OCI-M2 (cell line): ENCODE measurements around the gene ANK2.

Experiments
- DNase-seq: peaks from one replicate; lab custom pipeline; 2025; ENCODE audit not compliant: unreplicated experiment; lab: John Stamatoyannopoulos, UW

The ANK2 gene

DNA sequence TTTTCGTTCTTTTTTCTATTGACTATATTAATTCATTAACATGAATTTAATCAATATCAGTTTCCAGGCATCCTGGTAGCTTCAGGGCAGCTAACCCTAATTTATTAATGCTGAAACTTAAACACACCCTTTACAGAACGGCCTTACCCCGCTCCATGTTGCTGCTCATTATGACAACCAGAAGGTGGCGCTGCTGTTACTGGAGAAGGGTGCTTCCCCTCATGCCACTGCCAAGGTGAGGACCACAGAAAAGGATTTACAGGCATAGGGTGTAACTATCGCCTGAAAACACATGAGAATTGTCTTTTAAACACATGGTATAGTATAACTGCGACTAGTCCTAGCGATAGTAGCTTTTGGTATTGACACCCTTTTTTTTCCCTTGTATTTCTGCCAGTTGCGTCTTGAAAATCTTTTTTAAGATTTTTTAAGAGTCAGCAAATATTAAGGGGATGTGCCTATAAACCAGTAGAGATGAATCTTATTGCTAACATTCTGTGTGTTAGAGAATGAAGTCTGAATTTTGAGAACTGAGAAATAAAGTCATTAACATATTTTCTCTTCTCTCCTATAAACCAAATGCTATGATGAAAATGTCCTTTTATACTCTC lies 229.0 kb downstream of the ANK2 start:
- no peak for DNase-seq

DNA sequence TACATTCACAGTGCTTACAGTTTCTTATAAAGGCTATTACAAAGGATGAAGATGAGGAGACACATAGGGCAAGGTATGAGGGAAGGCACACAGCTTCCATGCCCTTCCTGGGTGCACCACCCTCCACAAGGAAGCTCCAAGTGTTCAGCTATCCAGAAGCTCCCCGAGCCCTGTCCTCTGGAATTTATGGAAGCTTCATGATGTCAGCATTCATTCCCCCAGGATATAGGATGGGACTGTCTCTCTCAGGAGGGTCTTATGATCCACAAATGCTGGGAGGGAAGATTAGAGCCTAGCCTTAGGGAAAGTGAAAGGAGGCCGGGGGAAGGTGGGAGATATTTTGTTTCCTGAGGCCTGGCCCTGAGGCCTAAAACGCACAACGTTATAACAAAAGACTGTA lies 236.0 kb downstream of the ANK2 start:
- no peak for DNase-seq

DNA sequence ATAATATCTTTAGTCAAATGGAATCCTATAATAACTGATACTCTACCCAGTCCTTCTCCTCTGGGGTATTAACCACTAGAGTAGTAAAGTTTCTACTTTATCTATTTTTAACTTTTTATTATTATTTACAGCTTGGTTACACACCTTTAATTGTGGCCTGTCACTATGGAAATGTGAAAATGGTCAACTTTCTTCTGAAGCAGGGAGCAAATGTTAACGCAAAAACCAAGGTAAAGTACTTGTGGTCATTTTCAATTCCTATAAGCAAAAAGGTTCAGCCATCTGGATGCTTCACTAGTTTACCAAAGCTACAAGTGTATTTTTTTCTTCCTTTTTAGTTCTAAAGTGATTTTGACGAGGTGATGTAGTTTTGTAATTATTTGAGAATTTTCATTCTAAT lies 238.8 kb downstream of the ANK2 start:
- DNase-seq: no peak

DNA sequence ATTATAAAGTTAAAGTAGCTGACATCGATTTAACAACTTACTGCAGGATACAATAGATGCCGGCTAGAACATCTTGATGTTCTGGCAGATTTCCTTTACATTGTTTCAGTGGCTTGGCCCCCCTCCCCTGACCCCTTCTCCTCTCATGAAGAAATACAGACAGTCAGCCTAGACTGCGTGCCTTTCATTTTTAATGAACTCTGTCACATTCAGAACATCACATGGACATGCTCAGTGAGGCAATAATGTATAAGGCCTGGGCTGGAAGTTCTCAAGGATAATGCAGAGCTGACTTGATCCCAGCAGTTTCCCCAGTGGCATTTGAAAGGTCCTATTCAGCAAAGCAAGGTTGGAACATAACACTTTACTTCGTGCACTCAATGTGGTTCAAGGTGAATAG lies 239.2 kb downstream of the ANK2 start:
- DNase-seq: no peak

DNA sequence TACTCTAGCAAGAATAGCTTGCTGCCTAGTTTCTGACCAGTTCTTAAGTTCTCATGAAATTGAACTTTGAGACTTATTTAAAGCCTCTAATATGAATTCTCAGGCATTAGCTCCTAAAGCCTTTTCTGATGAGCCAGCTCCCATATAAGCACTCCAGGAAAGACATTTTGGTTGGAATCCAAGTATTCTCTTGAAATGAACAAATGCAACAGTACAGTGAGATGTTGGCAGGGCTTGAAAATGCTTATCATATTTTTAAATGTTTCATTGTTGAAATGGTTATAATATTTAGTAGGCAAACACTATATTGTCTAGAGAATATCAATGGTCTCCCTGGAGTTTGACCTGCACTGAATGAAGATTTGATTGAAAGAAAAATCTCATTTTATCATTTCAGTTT lies 240.3 kb downstream of the ANK2 start:
- DNase-seq: no peak

DNA sequence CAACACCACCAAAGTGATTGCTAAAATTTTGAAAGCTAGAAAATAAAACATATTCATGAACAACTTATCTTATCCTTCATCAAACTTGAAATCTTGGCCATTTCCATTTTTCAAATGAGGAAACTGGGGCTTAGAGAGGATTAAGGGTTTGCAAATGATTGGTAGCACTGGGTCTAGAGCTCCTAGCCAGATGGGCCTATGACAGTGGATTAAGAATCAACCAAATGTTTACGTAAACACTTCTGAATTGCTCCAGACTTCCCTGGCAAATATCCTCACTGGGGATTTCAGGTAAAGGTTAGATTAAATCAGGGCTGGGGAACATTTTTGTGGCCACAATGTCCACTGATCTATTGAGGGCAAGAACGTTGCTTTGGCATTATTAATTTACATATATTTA lies 241.2 kb downstream of the ANK2 start:
- DNase-seq: no peak

DNA sequence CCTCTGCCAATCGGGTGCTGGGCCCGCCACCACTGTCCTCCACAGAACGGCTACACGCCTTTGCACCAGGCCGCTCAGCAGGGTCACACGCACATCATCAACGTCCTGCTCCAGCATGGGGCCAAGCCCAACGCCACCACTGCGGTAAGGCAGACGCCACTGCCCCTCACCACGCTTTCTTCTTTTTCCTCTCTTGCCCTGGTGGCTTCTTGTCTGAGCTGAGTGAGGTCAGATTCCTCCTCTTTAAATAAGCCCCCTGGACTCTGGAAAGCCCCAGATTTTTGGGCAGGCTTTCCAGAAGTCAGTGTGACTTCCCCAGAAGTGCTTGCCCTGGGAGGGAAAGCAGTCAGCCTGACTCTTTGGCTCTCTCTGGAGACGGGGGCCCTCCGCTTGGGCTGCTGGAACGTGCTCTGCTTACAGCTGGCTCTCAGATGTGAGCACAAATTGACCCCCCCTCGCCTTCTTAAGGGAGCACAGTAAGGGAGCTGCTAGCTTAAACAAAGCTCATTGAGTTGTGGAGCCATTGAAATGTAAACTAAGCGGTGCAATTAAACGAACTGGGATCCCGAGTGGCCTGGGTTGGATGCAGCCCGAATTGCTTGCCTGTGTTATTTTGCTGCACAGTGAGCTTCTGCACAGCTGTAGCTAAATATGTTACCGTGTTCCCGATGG lies 243.1 kb downstream of the ANK2 start:
- DNase-seq: no peak

DNA sequence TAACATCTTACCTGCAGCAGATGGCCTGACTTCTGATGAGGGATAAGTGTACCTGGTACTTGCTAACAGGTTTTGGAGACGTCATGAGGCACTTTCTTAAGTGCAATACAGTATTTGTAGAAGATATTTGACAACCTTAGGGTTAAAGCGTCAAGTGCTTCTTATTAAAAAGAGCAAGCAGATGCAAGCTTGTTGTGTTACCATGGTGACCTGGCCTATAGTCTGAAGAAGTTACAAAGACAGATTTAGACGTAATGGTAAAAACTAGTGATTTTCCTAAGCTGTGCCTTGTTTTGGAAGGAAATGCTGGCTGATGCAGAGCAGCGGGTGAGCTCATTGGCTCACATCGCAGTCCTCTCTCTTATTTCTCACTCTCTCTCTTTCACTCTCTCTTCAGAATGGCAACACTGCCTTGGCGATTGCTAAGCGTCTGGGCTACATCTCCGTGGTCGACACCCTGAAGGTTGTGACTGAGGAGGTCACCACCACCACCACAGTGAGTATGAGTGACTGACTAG lies 243.6 kb downstream of the ANK2 start:
- DNase-seq: no peak

DNA sequence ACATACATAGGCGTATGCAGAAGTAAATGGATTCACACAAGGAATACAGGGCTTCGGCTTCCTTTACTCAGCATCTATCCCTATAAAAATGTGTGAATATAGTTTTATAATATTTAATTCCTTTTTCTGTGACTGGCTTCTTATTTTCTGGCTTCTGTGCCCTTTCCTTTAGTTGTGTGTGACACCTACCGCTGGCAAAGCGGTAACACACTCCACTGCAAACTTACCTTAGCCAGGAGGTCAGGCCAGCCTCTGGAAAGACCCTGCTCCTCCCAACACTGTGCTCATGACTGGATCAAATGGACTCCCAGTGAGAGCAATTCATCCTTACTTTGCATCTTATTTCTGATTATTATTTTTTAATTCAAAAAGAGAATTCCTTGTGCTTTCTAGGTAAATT lies 244.2 kb downstream of the ANK2 start:
- no peak for DNase-seq

DNA sequence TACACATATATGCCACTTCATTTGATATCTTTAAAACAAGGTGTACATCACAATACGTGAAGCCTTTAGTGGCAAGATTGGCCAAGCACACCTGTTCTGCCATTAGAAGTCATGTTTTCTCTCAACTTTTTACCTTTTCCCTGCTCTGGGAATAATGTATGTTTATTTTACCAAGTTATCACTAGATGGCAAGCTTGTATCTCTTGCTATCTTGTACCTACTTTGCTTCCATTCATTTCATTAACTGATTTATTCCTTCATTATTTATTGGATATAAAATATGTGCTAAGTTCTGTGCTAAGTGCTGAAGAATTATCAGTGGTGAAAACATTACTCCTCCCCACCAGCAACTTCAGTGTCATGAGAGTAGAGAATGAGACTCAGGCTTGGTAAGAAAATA lies 245.5 kb downstream of the ANK2 start:
- no peak for DNase-seq

DNA sequence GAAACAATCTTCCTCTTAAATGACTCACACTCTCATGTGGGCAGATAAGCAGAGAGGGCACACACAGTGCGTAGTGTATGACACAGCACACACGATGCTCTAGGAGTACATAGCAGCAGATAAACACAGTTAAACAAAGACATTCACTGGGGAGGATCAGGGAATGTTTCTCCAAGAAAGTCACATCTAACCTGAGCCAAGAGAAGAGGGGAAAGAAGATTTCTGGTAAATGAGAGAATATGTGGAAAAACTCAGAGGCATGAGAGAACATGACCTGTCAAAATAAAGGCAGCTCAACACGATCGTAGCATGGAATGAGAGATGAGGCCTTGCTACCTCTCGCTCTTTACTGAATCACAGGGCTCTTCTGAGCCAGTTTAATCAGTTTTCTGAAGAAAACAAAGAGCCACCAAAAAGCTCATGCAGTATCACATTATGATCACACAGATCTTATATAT lies 251.0 kb downstream of the ANK2 start:
- no peak for DNase-seq

DNA sequence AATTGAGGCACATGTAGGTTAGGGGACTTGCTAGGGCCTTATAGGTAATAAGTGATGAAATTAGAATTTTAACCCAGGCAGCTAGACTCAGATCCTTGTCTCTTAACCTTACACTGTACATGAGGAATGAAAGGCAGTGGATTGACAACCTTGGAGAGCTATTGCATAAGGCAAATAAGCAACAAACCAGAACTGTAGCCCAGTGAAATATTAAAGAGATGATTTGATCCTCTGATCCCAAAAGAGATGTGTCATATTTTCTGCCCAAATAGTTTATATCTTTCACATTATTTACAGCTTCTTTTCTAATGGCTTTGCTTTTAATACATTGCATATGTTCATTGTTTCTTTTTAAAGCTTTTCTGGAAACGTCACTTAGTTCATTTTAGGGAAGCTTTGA lies 252.6 kb downstream of the ANK2 start:
- DNase-seq: no peak

DNA sequence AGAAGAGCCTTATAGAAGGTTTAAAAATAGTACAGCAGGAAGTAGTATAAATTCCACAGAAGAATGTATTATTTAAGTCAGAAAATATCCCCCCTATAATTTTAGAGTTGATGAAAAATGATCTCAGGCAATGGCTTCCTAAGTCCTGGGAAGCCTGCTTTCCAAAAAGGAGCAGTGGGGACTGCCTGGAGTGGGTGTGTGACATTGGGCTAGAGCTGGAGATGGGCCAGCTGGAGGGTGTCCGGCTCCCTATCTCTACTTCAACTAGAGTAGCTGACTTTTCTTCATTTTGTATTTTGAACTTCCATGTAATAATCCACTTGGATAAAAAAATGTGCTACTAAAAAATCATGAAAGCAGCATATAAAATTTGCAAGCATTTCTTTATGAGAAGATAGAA lies 253.9 kb downstream of the ANK2 start:
- no peak for DNase-seq

DNA sequence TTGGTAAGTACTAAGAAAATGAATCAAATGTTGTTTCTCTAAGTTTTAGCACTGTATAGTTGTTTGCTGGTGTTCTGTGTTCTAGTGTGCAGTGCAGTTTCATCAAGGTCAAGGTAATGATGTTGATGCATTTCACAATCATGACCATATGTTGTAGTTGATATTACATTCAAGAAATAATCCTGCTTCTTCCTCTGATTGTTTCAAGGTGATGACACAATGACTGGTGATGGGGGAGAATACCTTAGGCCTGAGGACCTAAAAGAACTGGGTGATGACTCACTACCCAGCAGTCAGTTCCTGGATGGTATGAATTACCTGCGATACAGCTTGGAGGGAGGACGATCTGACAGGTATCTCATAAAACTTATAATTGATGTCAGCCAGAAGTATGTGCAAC lies 261.6 kb downstream of the ANK2 start:
- DNase-seq: no peak

DNA sequence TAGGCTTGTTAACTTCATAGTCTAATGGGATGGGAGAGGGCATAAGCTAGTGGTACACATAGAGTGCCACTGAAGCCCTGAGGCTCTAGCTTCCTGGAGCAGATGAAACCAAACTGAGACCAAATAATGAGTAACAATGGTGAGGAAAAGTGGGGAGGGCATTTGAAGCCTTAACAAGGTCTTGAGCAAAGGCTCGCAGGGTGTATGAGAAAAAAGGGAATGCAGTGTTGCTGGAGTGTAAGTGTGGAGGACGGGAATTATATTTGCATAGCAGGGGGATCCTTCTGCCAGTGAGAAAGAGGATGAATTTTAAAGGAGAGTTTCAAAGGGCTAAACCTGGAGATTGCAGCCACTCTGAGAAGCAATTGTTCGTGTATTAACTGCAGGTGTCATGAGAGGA lies 263.1 kb downstream of the ANK2 start:
- DNase-seq: no peak

DNA sequence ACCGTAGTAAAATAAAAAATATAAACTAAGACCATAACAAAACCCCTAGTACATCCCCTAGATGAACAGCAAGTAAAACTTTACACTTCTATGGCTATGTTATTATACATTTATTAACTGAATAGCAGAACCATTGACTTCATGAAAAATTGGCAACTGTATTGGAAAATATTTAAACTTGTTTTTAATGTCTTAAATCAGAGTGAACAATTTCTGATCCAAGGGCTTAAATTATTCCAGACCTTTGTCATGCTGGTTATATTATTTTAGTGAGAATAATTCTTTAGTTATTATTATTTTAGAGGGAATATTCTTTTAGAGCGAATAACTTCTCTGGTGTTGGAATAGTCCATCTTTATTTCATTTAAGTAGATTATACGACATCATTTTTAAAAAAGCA lies 265.0 kb downstream of the ANK2 start:
- no peak for DNase-seq

DNA sequence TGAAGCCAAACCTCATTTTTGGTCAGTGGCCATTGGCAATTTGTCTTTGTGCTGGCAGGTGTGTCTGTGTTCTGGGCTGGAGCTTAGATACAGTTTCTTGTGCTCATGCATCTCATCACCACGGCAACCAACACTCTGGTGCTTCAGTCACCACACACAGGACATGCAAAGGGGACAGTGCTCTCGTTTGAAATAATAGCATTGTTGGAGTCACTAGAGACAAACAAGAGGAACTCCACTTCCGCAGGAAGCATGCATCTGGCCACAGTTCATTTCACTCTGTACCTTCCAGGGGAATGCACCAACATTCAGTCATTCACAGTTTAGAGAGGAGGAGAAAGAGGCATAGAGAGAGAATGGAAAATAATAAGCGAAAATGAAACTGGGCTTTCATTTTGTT lies 267.4 kb downstream of the ANK2 start:
- DNase-seq: no peak

DNA sequence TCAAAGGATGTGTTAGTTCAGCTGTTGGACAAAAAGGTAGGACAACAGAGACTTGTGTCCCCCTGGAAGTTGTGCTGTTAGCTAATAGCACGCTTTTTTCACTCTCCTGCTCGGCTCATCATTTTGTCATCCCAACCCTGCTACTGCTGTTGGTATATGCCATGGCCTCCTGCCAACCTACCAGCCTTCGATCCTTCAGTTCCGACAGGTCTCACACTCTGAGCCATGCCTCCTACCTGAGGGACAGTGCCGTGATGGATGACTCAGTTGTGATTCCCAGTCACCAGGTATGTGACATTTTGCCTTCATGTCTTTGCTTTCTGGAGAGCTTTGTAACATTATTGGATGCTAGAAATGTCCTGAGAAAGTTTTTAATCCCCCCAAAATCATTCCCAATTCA lies 268.1 kb downstream of the ANK2 start:
- DNase-seq: no peak

DNA sequence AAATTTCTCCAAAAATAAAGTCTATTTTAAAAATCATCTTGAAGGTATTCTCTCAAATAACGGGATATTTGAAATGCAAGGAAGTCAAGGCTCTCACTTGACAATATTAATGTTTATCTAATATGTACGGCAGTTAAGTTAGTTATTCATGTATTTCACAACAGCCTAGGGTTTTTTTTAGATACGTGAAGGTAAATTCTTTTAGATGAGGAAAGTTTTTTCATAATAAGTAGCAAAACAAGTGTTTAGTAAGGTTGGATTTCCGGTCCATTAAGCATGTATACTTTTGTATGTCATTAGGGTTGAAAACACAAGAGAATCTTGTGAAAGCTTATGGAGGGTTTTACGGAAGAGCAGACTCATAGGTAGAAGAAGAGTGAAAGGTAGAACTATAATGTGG lies 273.3 kb downstream of the ANK2 start:
- DNase-seq: no peak

DNA sequence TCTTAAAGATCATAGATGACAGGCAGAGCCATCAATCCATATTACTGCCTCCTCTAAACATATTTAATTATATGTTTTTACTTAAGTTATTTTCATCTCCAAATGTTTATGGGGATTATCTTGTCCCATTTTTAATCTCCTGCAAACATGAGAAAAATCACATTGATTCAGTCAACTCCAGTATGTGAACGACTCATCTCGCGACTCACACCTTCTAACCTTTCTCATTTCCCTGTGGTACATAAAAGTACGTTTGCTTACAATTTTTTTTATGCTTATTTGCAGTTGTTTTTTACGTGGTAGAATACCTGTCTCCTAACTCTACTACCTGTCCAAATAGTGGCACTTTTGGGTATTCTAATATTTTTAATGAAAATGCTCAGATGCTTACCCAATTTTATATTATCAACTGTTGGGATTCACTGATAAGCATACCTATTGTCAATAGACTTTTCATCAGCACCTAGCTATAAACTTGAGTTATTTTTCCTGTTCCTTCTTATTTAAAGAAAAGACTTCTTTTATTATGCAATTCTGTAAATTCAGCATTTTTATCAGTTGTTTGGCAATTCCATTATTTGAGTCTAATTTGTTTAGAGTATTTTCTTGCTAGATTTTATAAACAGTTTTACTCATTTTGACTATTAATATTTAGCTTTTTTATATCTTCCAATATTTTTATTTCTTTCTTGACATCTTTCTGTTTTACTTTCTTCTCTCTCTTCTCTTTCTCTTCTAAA lies 276.6 kb downstream of the ANK2 start:
- DNase-seq: no peak

DNA sequence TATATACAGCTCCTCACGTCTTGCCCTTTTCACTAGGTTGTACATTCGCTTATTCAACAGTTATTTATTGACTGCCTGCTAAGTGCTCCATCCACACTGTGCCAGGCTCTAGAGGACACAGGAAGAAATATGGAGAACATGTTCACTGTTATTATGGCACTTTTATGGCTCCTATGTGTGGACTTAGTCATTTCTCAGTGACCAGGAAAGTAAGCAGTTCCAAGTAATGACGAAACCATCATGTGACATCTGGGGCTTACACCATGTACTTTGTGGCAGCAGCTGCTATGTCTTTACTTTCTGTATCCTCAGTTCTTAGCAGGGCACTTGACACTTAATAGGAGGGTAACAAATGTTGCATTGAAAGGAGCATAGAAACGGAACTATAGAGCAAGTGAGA lies 278.0 kb downstream of the ANK2 start:
- no peak for DNase-seq

DNA sequence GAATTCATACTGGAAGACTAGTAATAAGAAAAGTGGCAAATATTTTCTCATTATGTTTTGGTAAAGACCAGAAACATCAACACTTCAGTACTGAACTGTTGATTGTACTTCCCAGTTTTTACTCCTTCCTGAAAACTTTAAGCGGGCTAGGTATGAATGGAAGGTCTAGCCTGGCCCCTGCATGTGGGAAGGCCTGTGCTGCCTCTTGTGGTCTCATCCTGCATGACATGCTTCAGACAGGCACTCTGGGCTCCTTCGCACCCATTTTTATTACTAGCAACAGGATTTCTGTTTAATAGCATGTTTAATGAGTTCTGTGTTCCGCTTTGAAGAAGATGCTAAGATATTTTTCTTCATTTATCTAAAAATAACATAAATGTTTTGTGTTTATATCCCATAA lies 279.1 kb downstream of the ANK2 start:
- DNase-seq: no peak
